HL-60 (cell line): ENCODE results near the gene CENPK.
"Not testable (repeated sequence)": the region's sequence is repeated elsewhere in the genome, so short reads cannot be mapped to it uniquely, and the experiment has no call there.

ENCODE experiments used
- DNase-seq, 2 experiments: peaks; one replicate each; pipeline ENCODE4 v3.0.0-alpha.2; 2010 to 2020; ENCODE audit warnings: low read depth in 1 of 2, low spot score in 1 of 2
- H3K27ac ChIP-seq: fragments of 250-450 bp; sonication (Bioruptor Pico); replicated peaks from 2 replicates; pipeline ENCODE4 v1.5.1; 2020; ENCODE audit warnings: mild to moderate bottlenecking, moderate library complexity
- H3K27me3 ChIP-seq: fragments of 250-450 bp; sonication (Bioruptor Pico); 2 replicates; pipeline ENCODE4 v1.5.1; 2021; ENCODE audit warnings: mild to moderate bottlenecking, moderate library complexity; ENCODE audit not compliant: insufficient read depth, poor library complexity, severe bottlenecking
- H3K4me3 ChIP-seq: replicated peaks from 2 replicates; pipeline ENCODE4 v1.5.1; 2011; ENCODE audit warnings: mild to moderate bottlenecking, control low read depth, low read length; ENCODE audit not compliant: insufficient read depth
- CTCF ChIP-seq: IDR thresholded peaks from one replicate; pipeline ENCODE4 v1.5.1; 2011; ENCODE audit warnings: low read length, control low read depth, inconsistent platforms; ENCODE audit not compliant: insufficient read depth
- GABPA ChIP-seq: IDR thresholded peaks from 2 replicates; pipeline ENCODE4 v1.6.1; 2012; ENCODE audit warnings: low read depth
- POLR2AphosphoS5 ChIP-seq: IDR thresholded peaks from 2 replicates; pipeline ENCODE4 v1.6.1; 2012; ENCODE audit warnings: low read depth
- REST ChIP-seq: IDR thresholded peaks from 2 replicates; pipeline ENCODE4 v1.6.1; 2012; ENCODE audit warnings: low read depth; ENCODE audit not compliant: insufficient replicate concordance
- SPI1 ChIP-seq: IDR thresholded peaks from 2 replicates; pipeline ENCODE4 v1.6.1; 2012; ENCODE audit warnings: low read depth, mild to moderate bottlenecking, borderline replicate concordance

The CENPK gene

GRCh38 chr5:65508978-65509377 lies 54.0 kb downstream of the CENPK start:
- Histone ChIP-seq H3K4me3 (no peak overlapping the region), H3K27ac (no peak overlapping the region), H3K27me3 (no peaks in the 10 kb centered on the region)
- TF ChIP-seq GABPA (no peak), CTCF (no peak), SPI1 (no peak), REST (no peak), POLR2AphosphoS5 (no peak)
- no peak for DNase-seq

GRCh38 chr5:65506961-65507360 lies 56.0 kb downstream of the CENPK start:
- Histone ChIP-seq H3K4me3 (no peak overlapping the region), H3K27ac (no peak overlapping the region), H3K27me3 (no peaks in the 10 kb centered on the region)
- no peak for DNase-seq
- TF ChIP-seq POLR2AphosphoS5 (no peak), REST (no peak), GABPA (no peak)

GRCh38 chr5:65489119-65489518 lies 73.8 kb downstream of the CENPK start:
- TF ChIP-seq GABPA = no peak
- no peak for TF ChIP-seq SPI1
- TF ChIP-seq REST = no peak
- no peak for TF ChIP-seq CTCF
- no peak for TF ChIP-seq POLR2AphosphoS5
- no peak for DNase-seq
- Histone ChIP-seq H3K4me3 (no peak overlapping the region), H3K27me3 (no peaks in the 10 kb centered on the region), H3K27ac (no peak overlapping the region)

- not testable (repeated sequence) for H3K27ac ChIP-seq, H3K27me3 ChIP-seq, DNase-seq, H3K4me3 ChIP-seq
Measured at GRCh38 chr5:65488038-65488687, 74.8 kb downstream of the CENPK start.

- not testable (repeated sequence) for DNase-seq, H3K4me3 ChIP-seq, H3K27ac ChIP-seq, H3K27me3 ChIP-seq
Measured at GRCh38 chr5:65486803-65487202, 76.2 kb downstream of the CENPK start.
